Mesendoderm (in vitro differentiated cells): ENCODE data around the gene LMBR1.

ENCODE experiments used
- DNase-seq: peaks from one replicate; pipeline ENCODE4 v3.0.0; 2013
- H2AK5ac ChIP-seq: 2 replicates; pipeline ENCODE4 v1.6.1; 2013; ENCODE audit warnings: low read length, inconsistent platforms
- H2BK120ac ChIP-seq: 2 replicates; pipeline ENCODE4 v1.6.1; 2013; ENCODE audit warnings: low read depth, mild to moderate bottlenecking, low read length, moderate library complexity, mixed read lengths
- H2BK15ac ChIP-seq: replicated peaks from 2 replicates; pipeline ENCODE4 v1.6.1; 2013; ENCODE audit warnings: low read depth, mild to moderate bottlenecking, moderate library complexity
- H2BK5ac ChIP-seq: 2 replicates; pipeline ENCODE4 v1.6.1; 2013; ENCODE audit warnings: low read length, inconsistent platforms
- H3K18ac ChIP-seq: 2 replicates; pipeline ENCODE4 v1.6.1; 2013; ENCODE audit warnings: mild to moderate bottlenecking, low read length, mixed read lengths
- H3K23ac ChIP-seq: one replicate; pipeline ENCODE4 v1.6.1; 2013; ENCODE audit warnings: low read length
- H3K27ac ChIP-seq: 2 replicates; pipeline ENCODE4 v1.5.1; 2013; ENCODE audit warnings: low read depth, mild to moderate bottlenecking, inconsistent platforms, low read length, moderate library complexity
- H3K27me3 ChIP-seq: 2 replicates; pipeline ENCODE4 v1.6.1; 2013; ENCODE audit warnings: low read length, control low read depth, mild to moderate bottlenecking, inconsistent platforms; ENCODE audit not compliant: insufficient read depth, poor library complexity
- H3K36me3 ChIP-seq: 2 replicates; pipeline ENCODE4 v1.6.1; 2013; ENCODE audit warnings: low read length, inconsistent platforms; ENCODE audit not compliant: control insufficient read depth, insufficient read depth
- H3K4ac ChIP-seq: one replicate; pipeline ENCODE4 v1.6.1; 2013; ENCODE audit warnings: low read depth, mild to moderate bottlenecking, low read length, moderate library complexity
- H3K4me1 ChIP-seq: 2 replicates; pipeline ENCODE4 v1.6.1; 2013; ENCODE audit warnings: low read depth, low read length, inconsistent platforms; ENCODE audit not compliant: control insufficient read depth
- H3K4me2 ChIP-seq: 2 replicates; pipeline ENCODE4 v1.6.1; 2013; ENCODE audit warnings: low read length
- H3K4me3 ChIP-seq: 2 replicates; pipeline ENCODE4 v1.5.1; 2013; ENCODE audit warnings: mild to moderate bottlenecking, low read length
- H3K56ac ChIP-seq: one replicate; pipeline ENCODE4 v1.6.1; 2013; ENCODE audit warnings: low read length
- H3K79me1 ChIP-seq: 2 replicates; pipeline ENCODE4 v1.6.1; 2013; ENCODE audit warnings: low read length, inconsistent platforms
- H3K79me2 ChIP-seq: 2 replicates; pipeline ENCODE4 v1.6.1; 2013; ENCODE audit warnings: mild to moderate bottlenecking, low read length; ENCODE audit not compliant: control insufficient read depth, insufficient read depth
- H3K9ac ChIP-seq: 2 replicates; pipeline ENCODE4 v1.6.1; 2013; ENCODE audit warnings: low read length, inconsistent platforms
- H4K5ac ChIP-seq: one replicate; pipeline ENCODE4 v1.6.1; 2013; ENCODE audit warnings: low read length
- H4K8ac ChIP-seq: one replicate; pipeline ENCODE4 v1.6.1; 2013; ENCODE audit warnings: low read depth, mild to moderate bottlenecking, control low read depth, low read length, moderate library complexity
- WGBS: extraction: QIAGEN DNeasy Blood & Tissue Kit; methylation state at CpG from one replicate; pipeline ENCODE4 v1.1.7; 2013; ENCODE audit warnings: low lambda C conversion rate, missing lambda C conversion rate; ENCODE audit not compliant: insufficient coverage; ENCODE audit errors: extremely low coverage; 5-methylcytosine and 5-hydroxymethylcytosine counted together

The LMBR1 gene

DNA sequence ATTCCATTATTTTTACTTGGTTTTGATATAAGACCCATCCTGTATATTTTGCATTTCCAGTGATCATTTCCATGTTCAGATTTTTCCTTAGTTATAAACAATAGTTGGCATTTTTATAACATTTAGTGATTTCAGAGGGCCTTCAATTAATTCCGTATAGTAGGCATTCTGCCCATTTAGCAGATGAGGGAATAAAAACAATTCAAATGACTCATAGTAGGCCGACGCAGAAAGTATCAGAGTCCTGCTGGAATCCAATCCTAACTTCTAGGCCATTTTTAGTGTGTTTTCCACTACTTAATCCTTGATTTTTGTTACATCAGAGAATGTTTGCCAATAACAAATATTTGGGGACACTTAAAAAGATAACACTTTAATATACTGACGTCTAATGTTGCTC lies 237.0 kb downstream of the LMBR1 start:
- Histone ChIP-seq H3K18ac (no peak overlapping the region), H3K4ac (no peak overlapping the region), H4K5ac (no peak overlapping the region), H3K27ac (no peak overlapping the region), H2AK5ac (no peak overlapping the region), H3K4me2 (no peak overlapping the region), H3K56ac (no peak overlapping the region), H2BK15ac (no peak overlapping the region), H3K27me3 (no peaks in the 10 kb centered on the region), H3K79me2 (no peaks in the 10 kb centered on the region), H2BK120ac (no peak overlapping the region), H2BK5ac (no peak overlapping the region), H3K36me3 (no peaks in the 10 kb centered on the region), H3K79me1 (no peaks in the 10 kb centered on the region), H4K8ac (no peak overlapping the region), H3K4me1 (no peaks in the 10 kb centered on the region), H3K9ac (no peak overlapping the region), H3K4me3 (no peak overlapping the region), H3K23ac (no peak overlapping the region)
- WGBS, result no CpG with 5 or more reads among the region's 4 CpGs
- DNase-seq, result no peak

DNA sequence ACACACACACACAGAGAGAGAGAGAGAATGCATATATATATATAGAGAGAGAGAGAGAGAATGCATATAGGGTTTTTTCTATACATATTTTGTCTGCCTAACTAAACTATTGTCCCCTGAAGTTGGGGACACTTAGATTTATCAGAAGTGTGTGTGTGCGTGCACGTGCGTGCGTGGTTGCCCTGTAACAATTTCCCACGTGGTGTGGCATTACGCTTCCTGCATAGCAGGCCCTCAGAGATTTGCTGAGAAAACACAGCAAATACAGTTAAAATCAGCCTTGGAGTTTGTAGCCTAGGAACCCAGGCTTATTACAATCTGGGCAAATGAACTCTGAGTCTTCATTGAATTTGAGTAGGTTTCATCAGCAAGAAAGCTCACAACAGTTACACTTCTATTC lies 237.7 kb downstream of the LMBR1 start:
- H3K79me2 ChIP-seq, result no peaks in the 10 kb centered on the region
- H3K79me1 ChIP-seq, result no peaks in the 10 kb centered on the region
- H3K4me3 ChIP-seq, result no peak overlapping the region
- no peak overlapping the region for H3K9ac ChIP-seq
- no peaks in the 10 kb centered on the region for H3K4me1 ChIP-seq
- no peak overlapping the region for H3K27ac ChIP-seq
- no peak for DNase-seq
- no peak overlapping the region for H2BK120ac ChIP-seq
- no peak overlapping the region for H3K18ac ChIP-seq
- H3K27me3 ChIP-seq, result no peaks in the 10 kb centered on the region
- no peak overlapping the region for H2AK5ac ChIP-seq
- H3K23ac ChIP-seq, result no peak overlapping the region
- no peaks in the 10 kb centered on the region for H3K36me3 ChIP-seq
- no peak overlapping the region for H4K5ac ChIP-seq
- no peak overlapping the region for H4K8ac ChIP-seq
- H3K4me2 ChIP-seq, result no peak overlapping the region
- no peak overlapping the region for H2BK15ac ChIP-seq
- H2BK5ac ChIP-seq, result no peak overlapping the region
- WGBS, result no CpG with 5 or more reads among the region's 6 CpGs
- H3K4ac ChIP-seq, result no peak overlapping the region
- H3K56ac ChIP-seq, result no peak overlapping the region

DNA sequence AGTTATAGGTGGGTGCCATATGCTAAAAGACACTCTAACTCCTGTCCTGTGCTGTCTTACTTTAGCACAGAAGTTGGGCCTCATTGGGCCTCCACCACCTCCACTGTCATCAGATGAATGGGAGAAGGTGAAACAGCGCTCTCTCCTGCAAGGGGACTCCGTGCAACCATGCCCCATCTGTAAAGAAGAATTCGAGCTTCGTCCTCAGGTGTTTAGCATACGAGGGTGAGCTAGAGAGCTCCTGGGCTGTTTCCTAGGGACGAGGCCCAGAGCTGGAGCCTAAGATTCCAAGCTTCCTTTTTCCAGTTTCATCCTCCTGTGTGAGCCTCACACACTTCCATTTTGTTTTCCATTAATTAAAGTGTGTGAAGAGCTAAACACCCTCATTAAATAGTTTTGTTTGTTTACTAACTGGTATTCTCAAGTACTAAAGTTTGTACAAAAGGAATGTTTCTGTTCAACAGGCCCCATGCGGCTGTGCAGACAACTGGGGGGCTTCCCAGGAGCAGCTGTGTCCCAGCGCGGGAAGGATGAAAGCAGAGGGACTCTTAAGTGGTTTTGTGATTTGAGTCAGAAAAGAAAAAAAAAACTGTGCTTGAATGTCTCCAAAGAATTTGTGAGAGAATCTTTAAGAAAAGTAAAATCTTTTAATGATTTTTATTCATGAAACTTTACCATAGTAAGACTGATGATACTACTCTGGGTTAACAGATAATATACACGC lies 238.3 kb downstream of the LMBR1 start:
- Histone ChIP-seq H4K8ac (no peak overlapping the region), H3K27ac (no peak overlapping the region), H3K23ac (no peak overlapping the region), H3K9ac (no peak overlapping the region), H3K79me2 (no peaks in the 10 kb centered on the region), H3K36me3 (no peaks in the 10 kb centered on the region), H3K79me1 (no peaks in the 10 kb centered on the region), H2BK5ac (no peak overlapping the region), H3K4me3 (no peak overlapping the region), H4K5ac (no peak overlapping the region), H3K27me3 (no peaks in the 10 kb centered on the region), H3K4me2 (no peak overlapping the region), H3K18ac (no peak overlapping the region), H2BK120ac (no peak overlapping the region), H3K4me1 (no peaks in the 10 kb centered on the region), H2BK15ac (no peak overlapping the region), H2AK5ac (no peak overlapping the region), H3K56ac (no peak overlapping the region), H3K4ac (no peak overlapping the region)
- peak; percentile 24 for DNase-seq
- WGBS, result no CpG with 5 or more reads among the region's 10 CpGs

DNA sequence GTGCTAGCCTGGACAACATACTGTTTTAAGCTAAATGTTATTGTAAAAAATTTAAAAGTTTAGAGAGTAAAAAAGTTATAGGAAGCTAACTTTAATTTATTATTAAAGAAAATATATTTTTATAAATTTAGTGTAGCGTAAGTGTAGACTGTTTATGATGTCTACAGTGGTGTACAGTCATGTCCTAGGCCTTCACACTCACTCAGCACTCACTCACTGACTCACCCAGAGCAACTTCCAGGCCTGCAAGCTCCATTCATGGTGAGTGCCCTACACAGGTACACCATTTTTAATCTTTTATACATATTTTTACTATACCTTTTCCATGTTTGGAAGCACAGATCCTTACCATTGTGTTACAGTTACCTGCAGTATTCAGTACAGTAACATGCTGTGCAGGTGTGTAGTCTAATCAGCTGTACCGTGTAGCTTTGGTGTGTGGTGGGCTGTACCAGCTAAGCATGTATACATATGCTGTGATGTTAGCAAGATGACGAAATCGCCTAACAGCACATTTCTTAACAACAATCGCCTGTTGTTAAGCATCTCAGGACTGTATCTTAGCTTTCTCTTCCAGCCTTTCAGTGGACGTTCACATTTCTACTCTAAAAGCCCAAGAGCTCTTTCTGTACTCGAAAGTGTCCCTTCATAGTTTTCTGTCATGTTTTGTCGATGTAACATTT lies 240.0 kb downstream of the LMBR1 start:
- H4K8ac ChIP-seq, result no peak overlapping the region
- no peak overlapping the region for H3K4me3 ChIP-seq
- H3K79me1 ChIP-seq, result no peaks in the 10 kb centered on the region
- H3K27me3 ChIP-seq, result no peaks in the 10 kb centered on the region
- DNase-seq, result no peak
- no peak overlapping the region for H3K27ac ChIP-seq
- no peak overlapping the region for H2BK5ac ChIP-seq
- H3K9ac ChIP-seq, result no peak overlapping the region
- no peak overlapping the region for H3K4me2 ChIP-seq
- no peak overlapping the region for H3K4ac ChIP-seq
- H3K23ac ChIP-seq, result no peak overlapping the region
- no peak overlapping the region for H2BK120ac ChIP-seq
- H3K56ac ChIP-seq, result no peak overlapping the region
- WGBS, result 100% methylated on average over 1 of the region's 8 CpGs
- no peak overlapping the region for H2BK15ac ChIP-seq
- no peaks in the 10 kb centered on the region for H3K79me2 ChIP-seq
- no peak overlapping the region for H4K5ac ChIP-seq
- no peaks in the 10 kb centered on the region for H3K4me1 ChIP-seq
- H3K36me3 ChIP-seq, result no peaks in the 10 kb centered on the region
- no peak overlapping the region for H3K18ac ChIP-seq
- H2AK5ac ChIP-seq, result no peak overlapping the region

DNA sequence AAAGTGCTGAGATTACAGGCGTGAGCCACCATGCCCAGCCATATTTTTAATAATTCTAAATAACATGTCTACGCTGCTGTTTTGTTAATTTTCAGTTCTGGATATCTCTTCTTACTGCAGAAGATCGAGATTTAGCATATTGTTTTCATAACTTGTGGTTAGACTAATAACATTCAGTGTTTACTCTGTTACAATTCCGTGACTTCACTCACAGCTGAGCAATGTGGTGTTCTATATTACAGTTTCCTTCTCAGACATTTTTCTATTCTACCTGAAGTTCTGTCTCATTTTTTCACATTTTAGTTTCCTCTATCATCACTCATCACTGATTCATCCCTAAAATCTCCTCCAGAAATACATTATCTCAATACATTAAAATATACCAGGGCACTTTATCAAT lies 241.5 kb downstream of the LMBR1 start:
- Histone ChIP-seq H3K27ac (no peak overlapping the region), H3K18ac (no peak overlapping the region)
- no CpG with 5 or more reads among the region's 4 CpGs for WGBS

More for the DNA sequence above, 241.5 kb downstream of the LMBR1 start:
- H2BK15ac ChIP-seq, result no peak overlapping the region
- no peaks in the 10 kb centered on the region for H3K79me1 ChIP-seq
- no peaks in the 10 kb centered on the region for H3K4me1 ChIP-seq
- H3K56ac ChIP-seq, result no peak overlapping the region
- no peak overlapping the region for H3K23ac ChIP-seq
- no peak overlapping the region for H2BK5ac ChIP-seq
- H3K36me3 ChIP-seq, result no peaks in the 10 kb centered on the region
- no peak overlapping the region for H2BK120ac ChIP-seq
- H3K27me3 ChIP-seq, result no peaks in the 10 kb centered on the region
- no peak overlapping the region for H3K9ac ChIP-seq
- no peak overlapping the region for H2AK5ac ChIP-seq
- no peak overlapping the region for H3K4me3 ChIP-seq
- H4K8ac ChIP-seq, result no peak overlapping the region
- no peak overlapping the region for H3K4me2 ChIP-seq
- no peak overlapping the region for H4K5ac ChIP-seq
- no peaks in the 10 kb centered on the region for H3K79me2 ChIP-seq
- H3K4ac ChIP-seq, result no peak overlapping the region
- DNase-seq, result no peak
